ENCODE measurements around the gene MRPL58. TPM values are rescaled to one million over a fixed set of nuclear protein-coding genes. Genes with fewer than 3 reads are reported as not detected.

The MRPL58 gene
- total RNA-seq, 2 experiments from 2014 or later: 5.4 to 7.1 TPM

- Mint-ChIP-seq H3K9me3 (no peaks in the 10 kb centered on the region), H3K4me1 (ENCODE audit: low read depth) (peaks cover 56% of the 10 kb centered on the region), H3K36me3 (ENCODE audit: low read depth) (peaks cover 45% of the 10 kb centered on the region), H3K27ac (peak overlapping the region; percentile 91), H3K4me3 (peak overlapping the region; percentile 100), H3K27me3 (no peaks in the 10 kb centered on the region)
- Histone ChIP-seq H3K36me3 (ENCODE audit: insufficient read depth, low read length) (peaks cover 18% of the 10 kb centered on the region), H3K4me3 (ENCODE audit: low read length) (peak overlapping the region; percentile 84), H3K4me1 (ENCODE audit: insufficient read depth, low read length) (peaks cover 20% of the 10 kb centered on the region), H3K9me3 (ENCODE audit: control insufficient read depth in 1 of 2, insufficient read depth in 1 of 2, low read length in 2 of 2) (no peaks in the 10 kb centered on the region), H3K27me3 (ENCODE audit: control insufficient read depth in 1 of 2, insufficient read depth in 2 of 2, low read length in 2 of 2) (no peaks in the 10 kb centered on the region), H3K27ac (ENCODE audit: low read depth in 1 of 2, low read length in 2 of 2) (peak overlapping the region; percentile 32 to 52)
- ChIA-PET CTCF (interaction anchor here (0.7 to 4.2 kb wide), 6 partner anchors 9 to 86 kb away, joined by 3 to 21 read pairs (median 5); partner anchors contain the start of gene MRPL58), POLR2A (interaction anchor here (0.7 to 3.8 kb wide), 14 partner anchors 11 to 158 kb away, joined by 3 to 71 read pairs (median 6); partner anchors contain the start of genes ARMC7, CDR2L, MRPL58 and NT5C)
- no peak for TF ChIP-seq CTCF (IDR thresholded peaks at IDR 0.05)
- intact Hi-C loops (cut with DNase I, micrococcal nuclease): loop anchor here (1.0 to 5.0 kb wide), 5 partner anchors 10 to 135 kb away; partner anchors contain the start of genes MRPL58 (in 1 of the 2) and SUMO2 (in 1 of the 2)
- DNase-seq (peak in 6 of 14 experiments; percentile 15 to 60 (median 41)), ATAC-seq (ENCODE audit: poor library complexity) (no peak)
These were observed 35.1 kb downstream of the MRPL58 start for GRCh38 chr17:75047398-75048098.

- ATAC-seq (ENCODE audit: poor library complexity) (no peak), DNase-seq (no peak)
- Histone ChIP-seq H3K27me3 (ENCODE audit: control insufficient read depth in 1 of 2, insufficient read depth in 2 of 2, low read length in 2 of 2) (no peaks in the 10 kb centered on the region), H3K27ac (ENCODE audit: low read depth in 1 of 2, low read length in 2 of 2) (no peak overlapping the region), H3K36me3 (ENCODE audit: insufficient read depth, low read length) (peaks cover 25% of the 10 kb centered on the region), H3K9me3 (ENCODE audit: control insufficient read depth in 1 of 2, insufficient read depth in 1 of 2, low read length in 2 of 2) (no peaks in the 10 kb centered on the region), H3K4me3 (ENCODE audit: low read length) (peak overlapping the region; percentile 84), H3K4me1 (ENCODE audit: insufficient read depth, low read length) (peaks cover 20% of the 10 kb centered on the region)
- Mint-ChIP-seq H3K9me3 (no peaks in the 10 kb centered on the region), H3K4me3 (peak overlapping the region; percentile 100), H3K4me1 (ENCODE audit: low read depth) (peaks cover 56% of the 10 kb centered on the region), H3K27me3 (no peaks in the 10 kb centered on the region), H3K27ac (peak overlapping the region; percentile 91), H3K36me3 (ENCODE audit: low read depth) (peaks cover 51% of the 10 kb centered on the region)
- CTCF ChIA-PET: interaction anchor here (0.6 to 4.2 kb wide), 5 partner anchors 10 to 87 kb away, joined by 3 to 21 read pairs (median 5); partner anchors contain the start of gene MRPL58
- TF ChIP-seq CTCF (IDR thresholded peaks at IDR 0.05): no peak
- POLR2A ChIA-PET: interaction anchor here (0.5 to 3.8 kb wide), 9 partner anchors 13 to 165 kb away, joined by 3 to 71 read pairs (median 15); partner anchors contain the start of genes MRPL58 and NT5C
- intact Hi-C loops (cut with DNase I, micrococcal nuclease): loop anchor here (5.0 kb wide), 3 partner anchors 66 to 134 kb away; partner anchors contain the start of gene SUMO2 (in 1 of the 2)
These were observed 35.9 kb downstream of the MRPL58 start for GRCh38 chr17:75048249-75048878.

GRCh38 chr17:75049057-75049456 is 36.6 kb downstream of the MRPL58 start:
- no peaks in the 10 kb centered on the region for H3K9me3 Mint-ChIP-seq
- Histone ChIP-seq H3K9me3 (ENCODE audit: control insufficient read depth in 1 of 2, insufficient read depth in 1 of 2, low read length in 2 of 2) (no peaks in the 10 kb centered on the region), H3K4me1 (ENCODE audit: insufficient read depth, low read length) (peaks cover 20% of the 10 kb centered on the region), H3K27me3 (ENCODE audit: control insufficient read depth in 1 of 2, insufficient read depth in 2 of 2, low read length in 2 of 2) (no peaks in the 10 kb centered on the region), H3K27ac (ENCODE audit: low read depth in 1 of 2, low read length in 2 of 2) (no peak overlapping the region), H3K4me3 (ENCODE audit: low read length) (no peak overlapping the region), H3K36me3 (ENCODE audit: insufficient read depth, low read length) (peaks cover 29% of the 10 kb centered on the region)
- POLR2A ChIA-PET: interaction anchor here (0.8 to 3.8 kb wide), 5 partner anchors 14 to 82 kb away, joined by 3 to 71 read pairs (median 15); partner anchors contain the start of genes MRPL58 and NT5C
- CTCF ChIA-PET: interaction anchor here (0.6 to 4.2 kb wide), 4 partner anchors 11 to 91 kb away, joined by 3 to 21 read pairs (median 4); partner anchors contain the start of gene MRPL58
- H3K4me1 Mint-ChIP-seq (ENCODE audit: low read depth): peaks cover 52% of the 10 kb centered on the region
- H3K27me3 Mint-ChIP-seq: no peaks in the 10 kb centered on the region
- intact Hi-C loops (cut with DNase I, micrococcal nuclease): loop anchor here (5.0 kb wide), 3 partner anchors 67 to 133 kb away; partner anchors contain the start of gene SUMO2 (in 1 of the 2)
- TF ChIP-seq CTCF (IDR thresholded peaks at IDR 0.05): no peak
- H3K36me3 Mint-ChIP-seq (ENCODE audit: low read depth): peaks cover 51% of the 10 kb centered on the region
- DNase-seq (no peak), ATAC-seq (ENCODE audit: poor library complexity) (no peak)
- peak overlapping the region; percentile 91 for H3K27ac Mint-ChIP-seq
- H3K4me3 Mint-ChIP-seq: peak overlapping the region; percentile 100
